GM12873 (cell line): ENCODE results near the gene DNAJB5.

ENCODE experiments used
- TF ChIP-seq, protein P1 (sequence below): IDR thresholded peaks from 2 replicates; pipeline ENCODE4 v1.5.1; 2012; ENCODE audit warnings: low read depth, mild to moderate bottlenecking, moderate library complexity, low read length, control low read depth; ENCODE audit not compliant: insufficient read depth; ENCODE audit errors: missing control alignments

DNAJB5 gene

DNA sequence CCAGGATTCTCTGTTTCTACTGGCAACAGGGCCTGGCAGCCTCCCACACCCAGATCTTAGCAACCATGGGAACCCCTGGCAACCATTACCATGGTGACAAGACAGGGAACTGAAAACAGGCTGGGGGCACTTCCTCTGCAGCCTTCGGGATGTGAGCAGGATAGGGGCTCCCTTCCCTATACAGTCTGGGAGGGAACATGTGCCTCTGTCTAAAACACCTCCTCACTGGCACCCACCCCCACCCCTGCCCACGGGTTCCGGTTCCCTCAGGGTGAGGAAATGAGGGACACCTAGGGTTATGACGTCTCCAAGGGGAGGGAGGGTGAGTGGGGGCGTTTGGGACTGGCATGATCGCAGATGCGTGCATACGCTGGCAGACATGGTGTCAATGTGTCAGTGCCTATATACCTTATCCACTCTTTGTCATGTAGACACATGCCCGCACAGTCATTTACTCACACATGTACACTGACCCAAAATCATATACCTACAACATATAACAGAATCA is 3.0 kb upstream of the DNAJB5 start:
- TF ChIP-seq, protein P1, sequence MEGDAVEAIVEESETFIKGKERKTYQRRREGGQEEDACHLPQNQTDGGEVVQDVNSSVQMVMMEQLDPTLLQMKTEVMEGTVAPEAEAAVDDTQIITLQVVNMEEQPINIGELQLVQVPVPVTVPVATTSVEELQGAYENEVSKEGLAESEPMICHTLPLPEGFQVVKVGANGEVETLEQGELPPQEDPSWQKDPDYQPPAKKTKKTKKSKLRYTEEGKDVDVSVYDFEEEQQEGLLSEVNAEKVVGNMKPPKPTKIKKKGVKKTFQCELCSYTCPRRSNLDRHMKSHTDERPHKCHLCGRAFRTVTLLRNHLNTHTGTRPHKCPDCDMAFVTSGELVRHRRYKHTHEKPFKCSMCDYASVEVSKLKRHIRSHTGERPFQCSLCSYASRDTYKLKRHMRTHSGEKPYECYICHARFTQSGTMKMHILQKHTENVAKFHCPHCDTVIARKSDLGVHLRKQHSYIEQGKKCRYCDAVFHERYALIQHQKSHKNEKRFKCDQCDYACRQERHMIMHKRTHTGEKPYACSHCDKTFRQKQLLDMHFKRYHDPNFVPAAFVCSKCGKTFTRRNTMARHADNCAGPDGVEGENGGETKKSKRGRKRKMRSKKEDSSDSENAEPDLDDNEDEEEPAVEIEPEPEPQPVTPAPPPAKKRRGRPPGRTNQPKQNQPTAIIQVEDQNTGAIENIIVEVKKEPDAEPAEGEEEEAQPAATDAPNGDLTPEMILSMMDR = no peak

DNA sequence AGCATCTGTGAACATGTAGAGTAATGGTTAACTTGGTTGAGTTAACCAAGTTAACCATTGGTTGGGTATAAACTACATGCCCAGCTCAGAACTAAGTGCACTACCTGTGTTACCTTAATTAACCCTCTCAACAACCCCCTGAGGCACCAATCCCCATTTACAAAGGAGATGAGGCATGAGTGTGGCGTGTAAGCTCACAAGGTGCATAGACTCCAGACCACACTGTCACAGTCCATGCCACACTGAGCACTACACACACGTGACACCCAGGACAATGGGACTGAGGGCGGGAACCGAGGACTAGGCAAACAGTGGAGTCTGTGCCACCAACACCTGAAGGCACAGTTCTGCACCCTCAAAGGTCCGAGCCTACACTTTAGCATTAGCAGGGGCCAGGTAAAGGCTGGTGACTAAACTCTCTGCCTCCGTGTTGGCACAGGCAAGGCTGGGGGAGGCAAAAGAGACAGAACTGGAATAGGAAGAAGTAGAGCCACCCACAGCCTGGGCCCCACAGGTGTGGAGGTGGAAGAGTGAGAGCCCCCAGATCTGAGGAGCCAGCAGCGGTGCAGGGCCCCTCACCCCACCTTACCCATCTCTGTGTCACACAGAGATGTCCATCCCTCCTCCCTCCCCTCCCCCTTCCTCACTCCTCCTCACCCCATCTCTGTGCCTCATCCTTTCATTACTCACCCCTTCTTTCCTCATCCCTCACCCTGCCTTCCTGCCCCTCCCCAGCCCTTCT is 2.2 kb upstream of the DNAJB5 start:
- TF ChIP-seq, protein P1 = no peak

- TF ChIP-seq, protein P1 = peak; percentile 6
Observed at GRCh38 chr9:34988218-34989002, 1.1 kb upstream of the DNAJB5 start.

DNA sequence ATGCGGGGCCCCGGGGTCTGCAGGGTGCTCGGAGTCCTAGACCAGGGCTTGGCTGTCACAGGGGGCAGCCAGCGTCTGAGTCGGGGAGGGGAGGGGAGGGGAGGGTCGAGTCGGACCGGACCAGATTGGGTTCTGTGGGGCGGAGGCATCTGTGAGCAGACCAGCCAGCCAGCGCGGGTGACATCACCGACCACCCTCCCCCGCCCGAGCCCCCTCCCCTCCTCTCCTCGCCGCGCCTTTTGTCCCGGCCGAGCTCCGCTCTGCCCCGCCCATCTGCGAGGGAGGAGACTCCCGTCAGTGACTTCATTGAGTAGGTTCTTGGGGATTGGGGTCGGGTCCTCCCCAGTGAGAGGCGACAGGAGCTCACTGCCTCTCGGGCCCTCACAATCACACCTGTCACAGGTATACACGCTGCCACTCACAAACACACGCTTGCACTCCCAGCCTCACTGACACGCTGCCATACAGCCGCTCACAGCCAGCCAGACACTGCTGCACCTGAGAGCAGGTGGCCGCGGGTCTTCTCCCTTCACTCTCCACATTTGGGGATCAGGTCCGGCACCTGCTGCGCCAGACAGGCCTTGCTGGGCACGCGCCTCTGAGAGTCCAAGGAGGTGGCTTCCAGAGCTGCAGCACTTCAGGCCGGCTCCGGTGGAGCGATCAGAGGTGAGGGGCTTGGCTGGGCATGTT is 546 bp downstream of the DNAJB5 start:
- TF ChIP-seq, protein P1 = no peak

DNA sequence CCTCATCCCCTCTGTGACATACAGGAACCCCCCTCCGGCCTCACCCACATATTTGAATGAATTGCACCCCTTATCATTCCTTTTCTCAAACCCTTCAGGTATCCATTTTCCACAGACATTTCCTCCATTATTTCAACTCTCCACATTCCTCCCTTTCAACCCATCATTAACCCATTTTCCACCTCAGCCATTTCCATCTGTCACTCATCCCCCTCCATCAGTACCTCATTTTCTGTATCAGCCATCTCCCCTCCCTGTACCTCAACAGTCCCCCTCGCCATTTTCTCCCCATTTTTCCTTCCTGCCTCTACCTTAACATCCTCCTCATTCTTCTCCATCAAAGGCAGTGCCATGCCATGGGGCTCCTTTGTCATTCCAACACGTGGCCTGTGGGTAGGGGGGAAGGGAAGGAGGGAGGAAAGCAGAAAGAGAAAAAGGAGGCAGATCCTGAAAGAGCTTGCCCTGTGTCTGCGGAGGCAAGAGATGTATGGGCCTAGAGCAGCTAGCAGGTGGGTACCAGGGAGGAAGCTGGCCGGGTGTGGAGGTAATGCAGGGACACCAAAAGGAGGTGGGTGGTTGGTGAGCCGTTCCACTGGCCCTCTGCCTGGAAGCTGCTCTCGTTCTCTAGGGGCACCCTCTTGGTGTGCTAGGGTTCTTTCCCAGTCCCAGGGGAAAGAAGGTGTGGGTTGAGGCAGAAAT is 1.5 kb downstream of the DNAJB5 start:
- TF ChIP-seq, protein P1 = no peak

GRCh38 chr9:34991607-34992375 is 2.2 kb downstream of the DNAJB5 start:
- TF ChIP-seq, protein P1 = peak; percentile 48
